ENCODE measurements around the gene HECTD4. TPM values are rescaled to one million over a fixed set of nuclear protein-coding genes. Genes with fewer than 3 reads are reported as not detected.

Gene HECTD4
- total RNA-seq, 1 donor from 2014 or later, result 45.9 TPM

- intact Hi-C loops (cut with micrococcal nuclease), result no loop called here
These were observed 199.7 kb downstream of the HECTD4 start for GRCh38 chr12:112182499-112182898.

GRCh38 chr12:112180422-112180821 is 201.8 kb downstream of the HECTD4 start:
- intact Hi-C loops (cut with micrococcal nuclease), result no loop called here

- intact Hi-C loops (cut with micrococcal nuclease), result no loop called here
These were observed 202.3 kb downstream of the HECTD4 start for GRCh38 chr12:112179916-112180315.

GRCh38 chr12:112179341-112179740 is 202.9 kb downstream of the HECTD4 start:
- intact Hi-C loops (cut with micrococcal nuclease), result no loop called here

GRCh38 chr12:112178796-112179195 is 203.4 kb downstream of the HECTD4 start:
- intact Hi-C loops (cut with micrococcal nuclease), result no loop called here

GRCh38 chr12:112176321-112177010 is 205.8 kb downstream of the HECTD4 start:
- intact Hi-C loops (cut with micrococcal nuclease), result no loop called here

- intact Hi-C loops (cut with micrococcal nuclease), result no loop called here
These were observed 206.7 kb downstream of the HECTD4 start for GRCh38 chr12:112175361-112176155.

GRCh38 chr12:112172556-112173324 is 209.5 kb downstream of the HECTD4 start:
- intact Hi-C loops (cut with micrococcal nuclease), result no loop called here

- intact Hi-C loops (cut with micrococcal nuclease), result no loop called here
These were observed 211.1 kb downstream of the HECTD4 start for GRCh38 chr12:112170971-112171596.

- intact Hi-C loops (cut with micrococcal nuclease), result no loop called here
These were observed 211.9 kb downstream of the HECTD4 start for GRCh38 chr12:112170376-112170775.

GRCh38 chr12:112169966-112170365 is 212.3 kb downstream of the HECTD4 start:
- intact Hi-C loops (cut with micrococcal nuclease), result no loop called here

GRCh38 chr12:112169161-112169872 is 212.9 kb downstream of the HECTD4 start:
- intact Hi-C loops (cut with micrococcal nuclease), result no loop called here

GRCh38 chr12:112168561-112168971 is 213.7 kb downstream of the HECTD4 start:
- intact Hi-C loops (cut with micrococcal nuclease), result no loop called here

GRCh38 chr12:112167718-112168525 is 214.3 kb downstream of the HECTD4 start:
- intact Hi-C loops (cut with micrococcal nuclease), result no loop called here

- intact Hi-C loops (cut with micrococcal nuclease), result no loop called here
These were observed 215.2 kb downstream of the HECTD4 start for GRCh38 chr12:112167031-112167461.

- intact Hi-C loops (cut with micrococcal nuclease), result no loop called here
These were observed 215.9 kb downstream of the HECTD4 start for GRCh38 chr12:112166051-112167015.

GRCh38 chr12:112165624-112166023 is 216.6 kb downstream of the HECTD4 start:
- intact Hi-C loops (cut with micrococcal nuclease), result no loop called here

- intact Hi-C loops (cut with micrococcal nuclease), result no loop called here
These were observed 218.1 kb downstream of the HECTD4 start for GRCh38 chr12:112164011-112164660.

Measured in T-helper 2 cell treated with Interferon-gamma antibody and Interleukin-4, amounts not matched to agents 100 ng/mL and 5 ng/mL, for 36 hours (primary cell).